SK-N-SH treated with all-trans-retinoic acid at 6 μM for 48 hours (cell line): ENCODE results near the gene EPHB3.

Experiments
- ATAC-seq: fragments of 200-7000 bp; cut with Tn5 transposase; 3 replicates; pipeline ENCODE4 v1.9.1; 2020; ENCODE audit warnings: mild to moderate bottlenecking, moderate library complexity
- ARNTL ChIP-seq: fragments of 450-650 bp; formaldehyde crosslinking; IDR thresholded peaks from 2 replicates; pipeline ENCODE4 v1.5.0; 2020; ENCODE audit warnings: low read depth, mild to moderate bottlenecking, moderate library complexity, borderline replicate concordance
- BACH2 ChIP-seq: fragments of 250-450 bp; sonication (Bioruptor Pico); IDR thresholded peaks from 2 replicates; pipeline ENCODE4 v1.9.0; 2021; ENCODE audit warnings: mild to moderate bottlenecking, borderline replicate concordance
- CSDC2 ChIP-seq: fragments of 250-450 bp; sonication (Bioruptor Pico); IDR thresholded peaks from 2 replicates; pipeline ENCODE4 v1.5.0; 2020; ENCODE audit warnings: mild to moderate bottlenecking, moderate library complexity
- CSRNP3 ChIP-seq: fragments of 250-450 bp; sonication (Bioruptor Pico); IDR thresholded peaks from 2 replicates; pipeline ENCODE4 v1.5.1; 2021; ENCODE audit warnings: mild to moderate bottlenecking, moderate library complexity
- ESRRG ChIP-seq: fragments of 250-450 bp; sonication (Bioruptor Pico); IDR thresholded peaks from 2 replicates; pipeline ENCODE4 v1.6.1; 2021; ENCODE audit warnings: mild to moderate bottlenecking
- GLIS3 ChIP-seq: fragments of 250-450 bp; sonication (Bioruptor Pico); IDR thresholded peaks from 2 replicates; pipeline ENCODE4 v1.5.0; 2020; ENCODE audit warnings: mild to moderate bottlenecking, moderate library complexity
- ISL1 ChIP-seq: fragments of 250-450 bp; sonication (Bioruptor Pico); IDR thresholded peaks from 2 replicates; pipeline ENCODE4 v2.1.2; 2022; ENCODE audit warnings: mild to moderate bottlenecking, moderate library complexity
- OSR1 ChIP-seq: fragments of 250-450 bp; sonication (Bioruptor Pico); IDR thresholded peaks from 2 replicates; pipeline ENCODE4 v1.8.0; 2022; ENCODE audit warnings: moderate library complexity, mild to moderate bottlenecking, inconsistent platforms
- PATZ1 ChIP-seq: fragments of 250-450 bp; sonication (Bioruptor Pico); IDR thresholded peaks from 2 replicates; pipeline ENCODE4 v1.8.0; 2020; ENCODE audit warnings: mild to moderate bottlenecking, moderate library complexity, borderline replicate concordance
- POU6F1 ChIP-seq: fragments of 250-450 bp; sonication (Bioruptor Pico); IDR thresholded peaks from 2 replicates; pipeline ENCODE4 v1.8.0; 2021; ENCODE audit warnings: low read depth, mild to moderate bottlenecking, moderate library complexity, borderline replicate concordance
- RARB ChIP-seq: fragments of 250-450 bp; sonication (Bioruptor Pico); IDR thresholded peaks from 2 replicates; pipeline ENCODE4 v1.8.0; 2021; ENCODE audit warnings: mild to moderate bottlenecking, moderate library complexity
- TCF4 ChIP-seq: fragments of 250-450 bp; sonication (Bioruptor Pico); IDR thresholded peaks from 2 replicates; pipeline ENCODE4 v1.8.0; 2021; ENCODE audit warnings: mild to moderate bottlenecking, moderate library complexity, borderline replicate concordance
- TOX ChIP-seq: fragments of 250-450 bp; sonication (Bioruptor Pico); IDR thresholded peaks from 2 replicates; pipeline ENCODE4 v1.8.0; 2021; ENCODE audit warnings: mild to moderate bottlenecking, moderate library complexity, borderline replicate concordance
- TSHZ2 ChIP-seq: fragments of 250-450 bp; sonication (Bioruptor Pico); IDR thresholded peaks from 2 replicates; pipeline ENCODE4 v1.5.0; 2020; ENCODE audit warnings: mild to moderate bottlenecking, moderate library complexity
- ZC3H10 ChIP-seq: fragments of 250-450 bp; sonication (Bioruptor Pico); IDR thresholded peaks from 2 replicates; pipeline ENCODE4 v1.5.1; 2021; ENCODE audit warnings: mild to moderate bottlenecking, moderate library complexity
- ZNF70 ChIP-seq: fragments of 450-650 bp; formaldehyde crosslinking; IDR thresholded peaks from 2 replicates; pipeline ENCODE4 v1.5.0; 2020; ENCODE audit warnings: mild to moderate bottlenecking, moderate library complexity

The EPHB3 gene

GRCh38 chr3:184609476-184610244 lies 48.1 kb downstream of the EPHB3 start:
- ATAC-seq, result no peak
- TF ChIP-seq ZC3H10 (CRISPR knock-in tag) (no peak), RARB (CRISPR knock-in tag) (no peak), BACH2 (CRISPR knock-in tag) (no peak)

GRCh38 chr3:184610245-184610871 lies 48.8 kb downstream of the EPHB3 start:
- no peak for ATAC-seq
- no peak for TF ChIP-seq TCF4
- TF ChIP-seq TSHZ2 (CRISPR knock-in tag), result no peak
- TF ChIP-seq BACH2 (CRISPR knock-in tag), result no peak
- TF ChIP-seq CSRNP3 (CRISPR knock-in tag), result no peak
- no peak for TF ChIP-seq GLIS3
- TF ChIP-seq ZC3H10 (CRISPR knock-in tag), result no peak
- no peak for TF ChIP-seq ISL1 (CRISPR knock-in tag)
- TF ChIP-seq TOX, result no peak
- TF ChIP-seq, all 23 proteins: peak for 0

- no peak for ATAC-seq
- TF ChIP-seq PATZ1 (CRISPR knock-in tag), result no peak
- no peak for TF ChIP-seq CSDC2 (CRISPR knock-in tag)
- TF ChIP-seq ARNTL (CRISPR knock-in tag), result no peak
- TF ChIP-seq ISL1 (CRISPR knock-in tag), result no peak
- no peak for TF ChIP-seq OSR1 (CRISPR knock-in tag)
- TF ChIP-seq ESRRG, result no peak
- no peak for TF ChIP-seq TSHZ2 (CRISPR knock-in tag)
- TF ChIP-seq POU6F1 (CRISPR knock-in tag), result no peak
- no peak for TF ChIP-seq TOX
- no peak for TF ChIP-seq TCF4
- TF ChIP-seq ZNF70 (CRISPR knock-in tag), result no peak
These were observed 50.2 kb downstream of the EPHB3 start for GRCh38 chr3:184611607-184612281.
